Mucosa of stomach (tissue), 1 donor: ENCODE measurements around the gene LHPP.

Experiments
- H3K27me3 ChIP-seq: one replicate; pipeline ENCODE4 v1.7.0; 2013; ENCODE audit warnings: mild to moderate bottlenecking, low read length; ENCODE audit not compliant: control insufficient read depth, insufficient read depth
- H3K36me3 ChIP-seq: one replicate; pipeline ENCODE4 v1.7.0; 2013; ENCODE audit warnings: low read length; ENCODE audit not compliant: control insufficient read depth, insufficient read depth
- H3K4me1 ChIP-seq: one replicate; pipeline ENCODE4 v1.7.0; 2013; ENCODE audit warnings: mild to moderate bottlenecking, low read length; ENCODE audit not compliant: control insufficient read depth, insufficient read depth
- H3K4me3 ChIP-seq: one replicate; pipeline ENCODE4 v1.7.0; 2013; ENCODE audit warnings: low read length
- H3K9ac ChIP-seq: one replicate; pipeline ENCODE4 v1.7.0; 2013; ENCODE audit warnings: mild to moderate bottlenecking, low read length, moderate library complexity
- H3K9me3 ChIP-seq: one replicate; pipeline ENCODE4 v1.7.0; 2013; ENCODE audit warnings: mild to moderate bottlenecking, low read length, moderate library complexity; ENCODE audit not compliant: control insufficient read depth
- donor health status: Pancreatic carcinoma.

LHPP gene

GRCh38 chr10:124560377-124561105, 98.9 kb downstream of the LHPP start:
- H3K9ac ChIP-seq, result no peak overlapping the region
- no peaks in the 10 kb centered on the region for H3K36me3 ChIP-seq
- peaks cover 6% of the 10 kb centered on the region for H3K4me1 ChIP-seq
- H3K4me3 ChIP-seq, result no peak overlapping the region
- H3K27me3 ChIP-seq, result no peaks in the 10 kb centered on the region
- no peaks in the 10 kb centered on the region for H3K9me3 ChIP-seq

DNA sequence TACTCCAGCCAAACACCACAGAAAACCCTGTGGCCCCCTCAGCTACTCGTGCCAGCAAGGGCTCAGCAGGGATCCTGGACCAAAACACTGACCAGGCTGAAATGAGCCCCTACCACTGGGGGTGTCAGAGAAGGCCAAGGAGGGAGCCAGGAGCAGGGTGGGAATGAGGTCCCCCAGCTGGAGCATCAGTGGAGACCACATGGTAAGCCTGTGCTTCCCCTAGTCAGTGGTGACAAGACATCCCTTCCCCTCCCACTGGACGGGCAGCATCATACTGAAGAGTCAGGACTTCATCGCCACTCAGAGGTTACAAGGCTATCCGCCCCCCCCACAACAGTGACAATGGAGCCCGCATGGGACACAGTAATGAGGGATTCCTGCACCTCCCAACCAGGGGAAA, 99.6 kb downstream of the LHPP start:
- Histone ChIP-seq H3K9me3 (no peaks in the 10 kb centered on the region), H3K4me3 (no peak overlapping the region), H3K36me3 (no peaks in the 10 kb centered on the region), H3K27me3 (no peaks in the 10 kb centered on the region), H3K4me1 (peaks cover 12% of the 10 kb centered on the region), H3K9ac (no peak overlapping the region)

- no peaks in the 10 kb centered on the region for H3K36me3 ChIP-seq
- peaks cover 14% of the 10 kb centered on the region for H3K4me1 ChIP-seq
- no peak overlapping the region for H3K9ac ChIP-seq
- no peaks in the 10 kb centered on the region for H3K9me3 ChIP-seq
- no peak overlapping the region for H3K4me3 ChIP-seq
- no peaks in the 10 kb centered on the region for H3K27me3 ChIP-seq
Measured at GRCh38 chr10:124562425-124563060, 100.9 kb downstream of the LHPP start.

DNA sequence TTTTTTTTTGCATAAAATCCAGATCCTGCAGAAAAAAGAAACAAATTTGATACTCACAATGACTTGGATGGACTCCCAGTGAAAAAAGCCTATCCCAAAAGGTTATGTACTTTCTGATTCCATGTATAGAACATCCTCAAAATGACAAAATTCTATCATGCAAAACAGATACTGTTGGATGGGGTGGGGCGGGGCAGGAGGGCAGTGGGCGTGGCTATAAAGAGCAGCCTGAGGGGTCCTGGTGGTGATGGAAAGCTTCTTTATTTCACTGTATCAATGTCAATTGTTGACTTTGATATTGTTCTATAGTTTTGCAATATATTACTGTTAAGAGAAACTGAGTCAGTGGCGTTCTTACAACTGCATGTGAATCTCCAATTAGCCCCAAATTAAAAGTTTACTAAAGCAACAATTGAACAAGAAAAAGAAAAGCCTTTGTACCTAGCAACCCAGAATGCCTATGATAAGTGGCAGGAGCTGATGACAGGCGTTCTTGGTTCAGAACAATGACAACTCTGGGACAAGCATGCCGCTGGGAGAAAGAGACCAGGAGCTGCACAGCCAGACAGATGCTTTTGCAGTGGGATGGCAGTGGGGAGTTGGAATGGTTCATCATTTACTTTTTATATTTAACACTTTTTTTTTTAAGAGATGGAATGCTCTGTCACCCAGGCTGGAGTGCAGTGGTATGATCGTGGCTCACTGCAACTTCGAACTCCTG, 101.9 kb downstream of the LHPP start:
- Histone ChIP-seq H3K36me3 (no peaks in the 10 kb centered on the region), H3K4me1 (peaks cover 14% of the 10 kb centered on the region), H3K27me3 (no peaks in the 10 kb centered on the region), H3K4me3 (no peak overlapping the region), H3K9ac (no peak overlapping the region), H3K9me3 (no peaks in the 10 kb centered on the region)

DNA sequence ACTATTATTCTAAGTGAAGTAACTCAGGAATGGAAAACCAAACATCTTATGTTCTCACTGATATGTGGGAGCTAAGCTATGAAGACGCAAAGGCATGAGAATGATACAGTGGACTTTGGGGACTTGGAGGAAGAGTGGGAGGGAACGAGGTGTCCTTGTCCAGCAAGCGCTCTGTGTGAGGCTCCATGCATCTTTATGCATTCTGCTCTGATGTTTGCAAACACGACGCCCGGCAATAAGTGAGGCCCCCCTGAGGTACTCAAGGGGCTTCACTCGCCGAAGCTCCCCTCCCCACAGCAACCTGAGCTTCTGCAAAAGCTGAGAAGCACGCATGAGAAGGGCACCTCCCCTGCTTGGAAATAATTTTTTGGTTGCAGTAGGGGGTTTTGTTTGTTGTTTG, 103.3 kb downstream of the LHPP start:
- Histone ChIP-seq H3K36me3 (no peaks in the 10 kb centered on the region), H3K27me3 (no peaks in the 10 kb centered on the region), H3K4me3 (no peak overlapping the region), H3K9me3 (no peaks in the 10 kb centered on the region), H3K9ac (no peak overlapping the region), H3K4me1 (peaks cover 14% of the 10 kb centered on the region)

DNA sequence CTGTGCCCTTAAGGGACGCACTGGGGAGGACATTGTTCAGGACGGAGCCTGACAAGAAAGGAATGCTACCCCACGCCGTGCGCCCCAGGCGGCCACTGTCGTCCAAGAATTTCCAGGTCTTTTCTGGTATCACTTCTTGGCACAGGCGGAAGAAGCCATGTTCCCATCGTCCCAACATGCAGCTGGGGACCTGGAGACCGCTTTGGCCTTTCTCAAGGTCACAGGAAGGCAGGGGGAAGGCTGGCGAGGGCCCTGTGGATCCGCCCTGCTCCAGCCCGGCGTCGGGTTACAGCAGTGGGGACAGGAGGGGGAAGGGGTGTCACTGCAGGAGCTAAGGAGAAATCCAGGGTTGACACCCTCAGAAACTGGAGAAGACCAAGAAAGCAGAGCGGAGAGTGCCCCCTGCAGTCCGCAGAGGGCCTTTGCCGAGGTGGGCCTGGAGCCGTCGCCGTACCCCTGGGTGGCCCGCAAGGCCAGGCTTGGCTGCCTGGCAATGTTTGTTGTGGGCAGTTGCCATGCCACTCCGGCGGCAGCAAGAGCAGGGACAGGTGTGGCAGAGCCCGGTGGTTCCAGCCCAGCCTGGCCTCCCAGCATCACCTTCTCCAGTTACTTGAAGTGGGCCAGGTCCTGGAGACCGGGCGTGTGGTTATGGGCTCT, 104.1 kb downstream of the LHPP start:
- Histone ChIP-seq H3K9me3 (no peaks in the 10 kb centered on the region), H3K36me3 (no peaks in the 10 kb centered on the region), H3K27me3 (no peaks in the 10 kb centered on the region), H3K4me1 (peaks cover 14% of the 10 kb centered on the region), H3K9ac (no peak overlapping the region), H3K4me3 (no peak overlapping the region)

GRCh38 chr10:124566222-124566888, 104.7 kb downstream of the LHPP start:
- no peak overlapping the region for H3K9ac ChIP-seq
- no peaks in the 10 kb centered on the region for H3K9me3 ChIP-seq
- H3K4me3 ChIP-seq, result no peak overlapping the region
- H3K27me3 ChIP-seq, result no peaks in the 10 kb centered on the region
- no peaks in the 10 kb centered on the region for H3K36me3 ChIP-seq
- peaks cover 14% of the 10 kb centered on the region for H3K4me1 ChIP-seq

- no peaks in the 10 kb centered on the region for H3K27me3 ChIP-seq
- no peaks in the 10 kb centered on the region for H3K9me3 ChIP-seq
- H3K4me1 ChIP-seq, result peaks cover 14% of the 10 kb centered on the region
- no peak overlapping the region for H3K9ac ChIP-seq
- no peak overlapping the region for H3K4me3 ChIP-seq
- no peaks in the 10 kb centered on the region for H3K36me3 ChIP-seq
Measured at GRCh38 chr10:124566981-124567835, 105.6 kb downstream of the LHPP start.

- Histone ChIP-seq H3K9me3 (no peaks in the 10 kb centered on the region), H3K4me3 (no peak overlapping the region), H3K36me3 (no peaks in the 10 kb centered on the region), H3K27me3 (no peaks in the 10 kb centered on the region), H3K4me1 (peaks cover 14% of the 10 kb centered on the region), H3K9ac (no peak overlapping the region)
Measured at GRCh38 chr10:124568339-124568738, 106.7 kb downstream of the LHPP start.

DNA sequence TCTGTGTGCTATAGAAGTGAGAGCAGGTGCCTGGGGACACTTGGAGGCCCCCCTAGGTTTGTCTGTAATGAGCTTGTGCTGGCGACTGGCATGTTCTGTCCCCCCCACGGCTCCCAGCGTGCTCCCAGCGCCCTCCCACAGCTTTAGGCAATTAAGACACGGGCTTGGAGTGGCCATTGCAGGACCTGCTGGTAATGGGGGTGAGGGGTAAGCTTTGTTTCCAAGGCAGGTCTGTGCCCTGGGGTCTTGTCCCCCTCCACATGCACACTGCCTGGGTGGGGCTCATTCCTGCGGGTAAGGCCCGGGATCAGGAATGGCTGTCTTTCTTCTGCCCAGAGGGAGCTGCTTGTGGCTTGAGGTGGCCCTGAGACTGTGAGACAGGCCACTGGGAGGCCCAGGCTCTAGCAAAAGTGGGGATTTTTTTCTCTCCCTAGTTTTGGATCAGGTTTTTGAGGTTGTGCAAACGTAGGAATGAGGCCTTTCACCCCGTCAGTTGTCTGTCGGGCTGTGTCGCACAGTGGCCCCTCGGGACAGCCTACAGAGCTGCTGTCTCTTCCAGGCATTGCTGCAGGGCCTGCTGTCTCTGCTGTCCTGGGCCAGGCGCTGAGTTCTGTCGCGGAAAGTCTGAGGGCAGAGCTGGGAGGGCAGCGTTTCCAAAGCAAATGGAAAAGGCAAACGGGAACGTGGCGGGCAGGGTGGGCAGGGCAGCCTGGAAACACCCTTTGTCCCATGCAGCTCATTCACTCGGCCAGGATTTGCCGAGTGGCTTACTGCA, 107.4 kb downstream of the LHPP start:
- Histone ChIP-seq H3K4me3 (no peak overlapping the region), H3K36me3 (no peaks in the 10 kb centered on the region), H3K4me1 (peaks cover 14% of the 10 kb centered on the region), H3K9me3 (no peaks in the 10 kb centered on the region), H3K27me3 (no peaks in the 10 kb centered on the region), H3K9ac (no peak overlapping the region)
